Liver (tissue), 3 donors: ENCODE results near the gene RNF19B.

Experiments
- CTCF ChIP-seq: fragments of 150-350 bp; IDR thresholded peaks from 2 replicates; pipeline ENCODE4 v1.5.1; 2017; ENCODE audit warnings: improper control_type of control experiment, low read depth, low read length; ENCODE audit not compliant: missing input control
- FOXA1 ChIP-seq: IDR thresholded peaks from 2 replicates; pipeline ENCODE4 v1.6.1; 2016; ENCODE audit warnings: antibody characterized with exemption
- GABPA ChIP-seq, 2 donors: IDR thresholded peaks in 1 of 2; conservative IDR thresholded peaks in 1 of 2; 2 replicates each; pipeline ENCODE4 v1.6.1; 2016; ENCODE audit warnings: antibody characterized with exemption in 2 of 2, mild to moderate bottlenecking in 1 of 2, moderate library complexity in 1 of 2
- HNF4G ChIP-seq: IDR thresholded peaks from 2 replicates; pipeline ENCODE4 v1.6.1; 2016; ENCODE audit warnings: antibody characterized with exemption
- JUND ChIP-seq, 2 donors: IDR thresholded peaks; 2 replicates each; pipeline ENCODE4 v1.6.1; 2016; ENCODE audit warnings: antibody characterized with exemption in 2 of 2
- RAD21 ChIP-seq, 2 donors: IDR thresholded peaks; 2 replicates each; pipeline ENCODE4 v1.6.1; 2016; ENCODE audit warnings: antibody characterized with exemption in 2 of 2, mild to moderate bottlenecking in 2 of 2
- SP1 ChIP-seq: IDR thresholded peaks from 2 replicates; pipeline ENCODE4 v1.6.1; 2018; ENCODE audit warnings: antibody characterized with exemption, mild to moderate bottlenecking
- YY1 ChIP-seq: IDR thresholded peaks from 2 replicates; pipeline ENCODE4 v1.6.1; 2016; ENCODE audit warnings: antibody characterized with exemption, mild to moderate bottlenecking
- TF ChIP-seq, protein P1 (sequence below): IDR thresholded peaks from 2 replicates; pipeline ENCODE4 v1.6.1; 2016; ENCODE audit warnings: antibody characterized with exemption
- TF ChIP-seq, protein P2 (sequence below): IDR thresholded peaks from 2 replicates; pipeline ENCODE4 v1.6.1; 2016; ENCODE audit warnings: antibody characterized with exemption, mild to moderate bottlenecking
- TF ChIP-seq, protein P3 (sequence below): IDR thresholded peaks from 2 replicates; pipeline ENCODE4 v1.6.1; 2016; ENCODE audit warnings: antibody characterized with exemption
- donor health status: healthy.
- donor health status: healthy.

DNA sequence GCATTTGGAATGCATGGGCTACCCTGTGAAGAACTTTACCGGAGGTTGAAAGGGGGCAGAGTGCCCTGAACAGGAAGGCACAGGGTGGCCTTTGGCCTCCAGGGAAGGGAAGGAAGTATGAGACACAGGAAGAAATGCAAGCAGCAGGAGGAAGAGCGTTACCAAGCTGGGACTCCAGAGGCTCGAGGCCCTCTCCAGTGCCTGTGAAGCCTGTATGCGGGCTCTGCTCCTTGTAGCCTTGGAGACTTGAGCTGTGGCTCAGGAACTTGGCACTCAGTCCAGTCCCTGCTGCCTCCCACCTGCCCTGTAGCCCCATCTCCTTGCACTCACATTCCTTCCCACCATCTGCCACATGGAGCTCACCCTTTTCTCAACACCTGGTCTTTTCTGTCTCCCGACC is 33.5 kb upstream of the RNF19B start:
- TF ChIP-seq CTCF (no peak), GABPA (IDR thresholded peaks at IDR 0.05 in 1 of 2, conservative IDR thresholded peaks at IDR 0.05 in 1 of 2) (no peak), FOXA1 (no peak), HNF4G (no peak), YY1 (no peak), JUND (IDR thresholded peaks at IDR 0.05) (no peak), SP1 (no peak), RAD21 (IDR thresholded peaks at IDR 0.05) (peak in 1 of 2 donors; percentile 14)
- TF ChIP-seq, protein P1, sequence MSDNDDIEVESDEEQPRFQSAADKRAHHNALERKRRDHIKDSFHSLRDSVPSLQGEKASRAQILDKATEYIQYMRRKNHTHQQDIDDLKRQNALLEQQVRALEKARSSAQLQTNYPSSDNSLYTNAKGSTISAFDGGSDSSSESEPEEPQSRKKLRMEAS = no peak
- TF ChIP-seq, protein P2, sequence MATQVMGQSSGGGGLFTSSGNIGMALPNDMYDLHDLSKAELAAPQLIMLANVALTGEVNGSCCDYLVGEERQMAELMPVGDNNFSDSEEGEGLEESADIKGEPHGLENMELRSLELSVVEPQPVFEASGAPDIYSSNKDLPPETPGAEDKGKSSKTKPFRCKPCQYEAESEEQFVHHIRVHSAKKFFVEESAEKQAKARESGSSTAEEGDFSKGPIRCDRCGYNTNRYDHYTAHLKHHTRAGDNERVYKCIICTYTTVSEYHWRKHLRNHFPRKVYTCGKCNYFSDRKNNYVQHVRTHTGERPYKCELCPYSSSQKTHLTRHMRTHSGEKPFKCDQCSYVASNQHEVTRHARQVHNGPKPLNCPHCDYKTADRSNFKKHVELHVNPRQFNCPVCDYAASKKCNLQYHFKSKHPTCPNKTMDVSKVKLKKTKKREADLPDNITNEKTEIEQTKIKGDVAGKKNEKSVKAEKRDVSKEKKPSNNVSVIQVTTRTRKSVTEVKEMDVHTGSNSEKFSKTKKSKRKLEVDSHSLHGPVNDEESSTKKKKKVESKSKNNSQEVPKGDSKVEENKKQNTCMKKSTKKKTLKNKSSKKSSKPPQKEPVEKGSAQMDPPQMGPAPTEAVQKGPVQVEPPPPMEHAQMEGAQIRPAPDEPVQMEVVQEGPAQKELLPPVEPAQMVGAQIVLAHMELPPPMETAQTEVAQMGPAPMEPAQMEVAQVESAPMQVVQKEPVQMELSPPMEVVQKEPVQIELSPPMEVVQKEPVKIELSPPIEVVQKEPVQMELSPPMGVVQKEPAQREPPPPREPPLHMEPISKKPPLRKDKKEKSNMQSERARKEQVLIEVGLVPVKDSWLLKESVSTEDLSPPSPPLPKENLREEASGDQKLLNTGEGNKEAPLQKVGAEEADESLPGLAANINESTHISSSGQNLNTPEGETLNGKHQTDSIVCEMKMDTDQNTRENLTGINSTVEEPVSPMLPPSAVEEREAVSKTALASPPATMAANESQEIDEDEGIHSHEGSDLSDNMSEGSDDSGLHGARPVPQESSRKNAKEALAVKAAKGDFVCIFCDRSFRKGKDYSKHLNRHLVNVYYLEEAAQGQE = no peak
- TF ChIP-seq, protein P3, sequence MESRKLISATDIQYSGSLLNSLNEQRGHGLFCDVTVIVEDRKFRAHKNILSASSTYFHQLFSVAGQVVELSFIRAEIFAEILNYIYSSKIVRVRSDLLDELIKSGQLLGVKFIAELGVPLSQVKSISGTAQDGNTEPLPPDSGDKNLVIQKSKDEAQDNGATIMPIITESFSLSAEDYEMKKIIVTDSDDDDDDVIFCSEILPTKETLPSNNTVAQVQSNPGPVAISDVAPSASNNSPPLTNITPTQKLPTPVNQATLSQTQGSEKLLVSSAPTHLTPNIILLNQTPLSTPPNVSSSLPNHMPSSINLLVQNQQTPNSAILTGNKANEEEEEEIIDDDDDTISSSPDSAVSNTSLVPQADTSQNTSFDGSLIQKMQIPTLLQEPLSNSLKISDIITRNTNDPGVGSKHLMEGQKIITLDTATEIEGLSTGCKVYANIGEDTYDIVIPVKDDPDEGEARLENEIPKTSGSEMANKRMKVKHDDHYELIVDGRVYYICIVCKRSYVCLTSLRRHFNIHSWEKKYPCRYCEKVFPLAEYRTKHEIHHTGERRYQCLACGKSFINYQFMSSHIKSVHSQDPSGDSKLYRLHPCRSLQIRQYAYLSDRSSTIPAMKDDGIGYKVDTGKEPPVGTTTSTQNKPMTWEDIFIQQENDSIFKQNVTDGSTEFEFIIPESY = no peak
